ENCODE results near the gene CNTNAP3B.
"Not testable (repeated sequence)": the region's sequence is repeated elsewhere in the genome, so short reads cannot be mapped to it uniquely, and the experiment has no call there.

The CNTNAP3B gene

DNA sequence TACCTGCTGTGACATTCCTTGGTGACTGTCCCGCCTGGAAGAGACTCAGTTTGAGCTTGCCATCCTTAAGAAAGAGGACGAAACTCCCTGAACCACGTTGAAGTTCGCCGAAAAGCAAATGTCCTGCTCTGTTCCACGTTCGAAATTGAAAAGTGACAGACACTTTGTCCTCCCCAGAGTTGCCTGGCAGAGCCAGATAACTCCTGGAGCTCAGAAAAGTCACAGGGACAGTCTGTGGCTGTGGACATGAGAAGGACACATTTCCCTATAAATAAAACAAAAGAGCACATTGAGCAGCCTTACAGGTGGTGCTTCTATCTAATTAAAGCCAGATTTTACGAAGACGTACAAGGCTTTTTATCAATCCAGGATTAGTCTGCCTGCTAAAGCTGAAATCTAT is 137.6 kb downstream of the CNTNAP3B start:
- DNase-seq (ENCODE audit: low read depth); H3K4me3 ChIP-seq (ENCODE audit: low read depth, low read length): not testable (repeated sequence)

DNA sequence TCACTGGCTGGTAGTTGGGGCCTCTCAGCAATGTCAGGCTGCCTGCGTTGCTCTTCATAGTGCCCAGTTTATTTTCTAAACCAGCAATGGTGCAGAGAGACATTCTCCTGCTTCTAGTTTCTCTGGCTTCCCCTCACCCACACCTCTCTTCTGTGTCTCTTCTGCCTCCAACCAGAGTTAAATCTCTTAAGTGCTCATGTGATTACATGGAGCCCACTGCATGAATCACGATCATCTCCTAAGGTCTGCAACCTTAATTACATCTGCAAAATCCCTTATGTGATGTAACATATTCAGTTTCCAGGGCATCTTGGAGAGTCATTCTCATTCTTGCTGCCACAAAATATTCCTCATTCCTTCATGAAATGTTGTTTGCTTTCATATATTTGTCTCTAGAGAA is 149.0 kb downstream of the CNTNAP3B start:
- not testable (repeated sequence) for DNase-seq (ENCODE audit: low read depth); H3K4me3 ChIP-seq (ENCODE audit: low read depth, low read length)

DNA sequence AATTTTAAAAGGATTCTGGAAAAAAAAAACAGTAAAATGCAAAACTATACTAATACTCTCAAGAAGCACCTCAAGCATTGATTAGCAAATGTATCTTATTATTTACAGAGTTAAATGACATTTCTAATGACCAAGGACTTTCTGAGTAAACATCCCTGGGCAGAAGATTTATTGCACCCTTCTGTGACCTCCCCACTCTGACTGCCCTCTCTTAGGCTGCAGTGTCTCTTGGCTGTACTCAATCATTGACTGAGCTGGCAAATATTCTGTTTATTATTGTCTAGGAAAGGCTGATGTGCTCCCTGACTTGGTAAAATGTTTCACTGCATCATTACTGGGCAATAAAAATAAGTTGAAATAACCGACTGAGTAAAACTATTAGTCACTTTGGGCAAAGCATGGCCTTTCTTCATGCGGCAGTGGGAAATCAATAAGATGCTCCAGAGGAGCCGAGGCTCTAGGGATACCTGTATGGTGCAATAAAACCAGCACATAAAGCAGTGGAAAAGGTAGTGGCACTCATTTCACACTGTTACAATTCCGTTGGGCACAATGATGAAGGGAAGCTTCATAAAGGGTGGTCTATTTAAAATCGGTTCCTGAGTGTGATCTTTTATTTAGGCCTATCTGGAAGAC is 151.1 kb downstream of the CNTNAP3B start:
- H3K4me3 ChIP-seq (ENCODE audit: low read depth, low read length); DNase-seq (ENCODE audit: low read depth): not testable (repeated sequence)

DNA sequence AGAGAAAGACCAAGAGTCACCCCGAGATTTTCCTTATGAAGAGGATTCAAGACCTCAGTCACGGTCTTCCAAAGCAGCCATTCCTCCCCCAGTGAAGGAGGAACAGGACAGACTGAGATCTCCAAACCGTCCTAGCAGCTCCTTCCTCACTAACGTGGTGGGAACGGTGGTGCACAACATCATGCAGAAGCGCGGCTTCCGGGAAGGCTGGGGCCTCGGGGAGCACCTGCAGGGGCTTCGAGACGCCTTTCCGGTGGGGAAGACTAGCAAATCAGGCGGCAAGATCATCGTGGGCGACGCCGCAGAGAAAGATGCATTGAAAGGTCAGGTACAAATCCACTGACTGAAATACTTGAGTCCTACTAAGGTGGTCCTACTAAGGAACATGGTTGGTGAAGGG is 154.3 kb downstream of the CNTNAP3B start:
- DNase-seq (ENCODE audit: low read depth); H3K4me3 ChIP-seq (ENCODE audit: low read depth, low read length): not testable (repeated sequence)

DNA sequence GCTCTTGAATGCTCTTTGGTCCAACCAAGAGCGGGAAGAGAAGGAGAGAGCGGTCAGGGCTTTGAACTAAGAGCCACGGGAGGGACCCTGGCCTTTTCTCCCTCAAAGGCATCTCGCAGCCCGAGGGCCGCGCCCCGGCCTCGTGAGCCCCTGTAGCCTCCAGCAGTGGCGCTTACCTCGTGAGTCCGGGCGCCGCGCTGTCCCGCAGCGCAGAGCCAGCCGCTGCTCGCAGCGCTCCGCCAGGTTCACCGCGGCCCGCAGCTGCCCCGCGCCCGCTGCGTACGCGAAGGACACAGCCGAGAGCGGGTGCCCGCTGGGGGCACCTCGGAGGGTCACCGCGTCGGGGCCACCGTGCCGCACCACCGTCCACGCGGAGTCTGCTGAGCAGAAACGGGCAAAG is 176.2 kb downstream of the CNTNAP3B start:
- DNase-seq (ENCODE audit: low read depth), result not testable (repeated sequence)

DNA sequence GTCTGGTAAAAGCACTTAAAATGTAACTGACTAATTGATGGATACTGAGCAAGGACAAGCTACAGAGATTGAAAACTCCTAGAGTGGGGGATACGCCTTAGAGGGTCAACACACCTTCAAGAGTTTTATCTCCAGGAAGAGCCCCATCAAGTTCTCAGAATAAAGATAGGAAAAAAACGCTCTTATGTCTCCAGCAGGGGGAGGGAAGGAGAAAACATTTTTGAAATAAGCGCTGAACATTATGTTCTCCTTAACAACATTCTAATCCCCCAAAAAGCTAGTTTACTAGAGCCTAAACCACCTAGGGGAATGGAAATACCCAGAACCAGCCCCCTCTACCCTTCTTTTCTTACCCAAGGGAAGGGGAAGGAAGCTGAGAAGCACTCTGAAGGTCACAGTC is 187.5 kb downstream of the CNTNAP3B start:
- not testable (repeated sequence) for DNase-seq (ENCODE audit: low read depth)

More for the DNA sequence above, 176.2 kb downstream of the CNTNAP3B start:
- not testable (repeated sequence) for H3K4me3 ChIP-seq (ENCODE audit: low read depth, low read length)

DNA sequence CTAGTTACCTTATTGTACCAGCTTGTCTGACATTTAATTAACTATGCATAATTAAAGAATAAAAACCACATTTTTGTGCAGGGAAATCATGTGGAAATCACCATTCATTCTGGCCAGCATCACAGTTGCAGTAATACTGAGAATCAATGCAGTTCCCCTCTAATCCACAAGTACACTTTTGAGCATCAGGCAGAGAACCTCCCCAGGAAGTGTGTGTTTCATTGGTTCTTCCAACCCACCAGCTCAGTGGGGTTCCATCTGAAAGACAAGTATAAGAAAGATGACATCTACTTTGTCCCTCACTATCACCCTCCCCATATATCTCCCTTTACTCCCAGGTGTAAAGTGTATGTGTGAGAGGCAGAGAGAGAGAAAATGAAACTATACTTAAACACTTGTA is 191.1 kb downstream of the CNTNAP3B start:
- not testable (repeated sequence) for H3K4me3 ChIP-seq (ENCODE audit: low read depth, low read length); DNase-seq (ENCODE audit: low read depth)

More for the DNA sequence above, 187.5 kb downstream of the CNTNAP3B start:
- H3K4me3 ChIP-seq (ENCODE audit: low read depth, low read length), result not testable (repeated sequence)

DNA sequence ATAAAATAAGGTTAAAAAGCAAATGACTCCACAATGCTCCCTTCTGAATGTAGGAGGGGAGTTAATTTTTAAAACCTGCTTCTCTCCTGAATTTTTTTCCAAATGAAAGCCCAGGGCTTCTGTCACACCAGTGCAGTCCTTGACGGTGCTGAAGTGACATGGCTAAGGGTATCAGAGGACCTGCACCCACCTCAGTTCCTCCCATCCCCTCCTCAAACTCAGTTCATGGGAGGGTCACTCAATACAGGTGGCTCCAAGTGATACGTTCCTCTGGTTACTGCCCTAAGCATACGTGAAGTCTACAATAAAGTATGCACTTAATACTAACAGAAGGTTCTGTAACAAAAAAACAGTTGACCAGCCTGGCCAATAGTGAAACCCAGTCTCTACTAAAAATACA is 193.5 kb downstream of the CNTNAP3B start:
- H3K4me3 ChIP-seq (ENCODE audit: low read depth, low read length); DNase-seq (ENCODE audit: low read depth): not testable (repeated sequence)

DNA sequence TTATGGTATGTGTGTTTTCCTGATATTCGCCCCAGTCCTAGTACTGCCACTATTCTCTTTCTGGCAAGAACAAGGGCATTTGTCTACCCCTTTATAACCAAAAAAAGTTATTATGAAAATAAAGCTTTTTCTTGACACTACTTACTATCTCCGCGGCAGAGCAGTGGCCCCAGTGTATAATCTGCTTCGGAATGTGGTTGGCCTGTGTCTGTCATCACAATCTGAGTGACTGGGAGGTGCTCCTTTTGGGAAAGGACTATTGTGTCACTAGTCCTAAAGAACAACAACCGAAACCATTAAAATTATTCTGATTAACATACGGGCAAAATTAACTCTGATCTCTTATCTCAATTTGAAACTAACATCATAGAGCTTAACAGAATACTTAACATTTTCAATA is 200.1 kb downstream of the CNTNAP3B start:
- not testable (repeated sequence) for H3K4me3 ChIP-seq (ENCODE audit: low read depth, low read length)

DNA sequence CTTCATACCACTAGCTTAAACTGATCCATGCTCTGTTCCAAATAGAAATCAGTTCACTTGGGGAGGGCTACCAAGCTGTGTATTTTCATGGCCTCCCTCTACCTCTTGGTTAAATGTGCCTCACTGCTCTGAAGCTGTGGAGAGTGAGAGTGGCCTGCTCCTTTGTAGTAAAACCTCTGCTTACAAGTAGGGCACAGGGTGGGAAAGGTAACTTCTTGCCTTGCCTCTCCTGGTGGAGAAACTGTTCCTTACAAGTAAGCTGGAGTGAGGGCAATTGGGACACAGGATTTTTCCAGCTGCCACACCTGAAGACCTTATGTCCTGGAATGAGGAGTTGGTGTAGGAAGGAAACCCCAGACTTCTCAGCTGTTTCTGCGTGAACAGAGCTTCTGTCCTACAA is 211.9 kb downstream of the CNTNAP3B start:
- DNase-seq (ENCODE audit: low read depth), result not testable (repeated sequence)

More for the DNA sequence above, 200.1 kb downstream of the CNTNAP3B start:
- DNase-seq (ENCODE audit: low read depth), result not testable (repeated sequence)

DNA sequence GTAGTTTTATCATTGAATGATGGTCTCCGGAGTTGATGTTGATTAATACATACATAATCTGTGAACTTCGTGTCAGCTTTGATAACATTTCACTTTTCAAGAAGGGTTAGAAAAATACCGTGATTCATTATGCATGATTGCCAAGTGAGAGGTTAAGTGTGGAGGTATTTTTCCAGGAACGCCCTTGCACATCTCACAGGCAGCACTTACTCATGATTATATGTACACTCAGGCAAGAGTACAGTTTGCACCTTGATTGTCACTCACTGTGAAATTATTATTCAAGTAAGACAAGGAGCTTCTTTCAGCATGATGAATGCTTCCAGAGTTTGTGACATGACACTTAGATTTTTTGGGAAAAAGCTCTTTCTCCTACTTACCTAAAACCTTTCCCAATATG is 223.7 kb downstream of the CNTNAP3B start:
- DNase-seq (ENCODE audit: low read depth); H3K4me3 ChIP-seq (ENCODE audit: low read depth, low read length): not testable (repeated sequence)

More for the DNA sequence above, 211.9 kb downstream of the CNTNAP3B start:
- not testable (repeated sequence) for H3K4me3 ChIP-seq (ENCODE audit: low read depth, low read length)

DNA sequence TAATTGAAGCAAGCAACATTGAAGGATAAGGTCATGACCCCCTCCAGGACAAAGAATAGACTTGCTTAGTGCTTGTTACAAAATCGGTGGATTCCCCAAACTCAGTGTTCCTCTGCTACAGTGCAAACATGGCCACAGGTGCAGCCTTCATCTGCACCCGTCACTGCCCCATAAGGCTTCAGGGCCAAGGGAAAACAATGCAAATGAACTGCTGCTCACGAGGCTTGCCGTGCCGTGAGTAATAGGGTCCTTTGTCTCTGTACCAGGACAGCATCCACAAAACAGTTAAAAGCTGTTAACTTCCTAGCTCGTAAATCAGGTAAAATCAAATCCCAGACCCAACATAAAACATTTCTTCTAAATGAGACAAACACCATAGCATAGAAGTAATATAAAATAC is 226.5 kb downstream of the CNTNAP3B start:
- H3K4me3 ChIP-seq (ENCODE audit: low read depth, low read length); DNase-seq (ENCODE audit: low read depth): not testable (repeated sequence)

DNA sequence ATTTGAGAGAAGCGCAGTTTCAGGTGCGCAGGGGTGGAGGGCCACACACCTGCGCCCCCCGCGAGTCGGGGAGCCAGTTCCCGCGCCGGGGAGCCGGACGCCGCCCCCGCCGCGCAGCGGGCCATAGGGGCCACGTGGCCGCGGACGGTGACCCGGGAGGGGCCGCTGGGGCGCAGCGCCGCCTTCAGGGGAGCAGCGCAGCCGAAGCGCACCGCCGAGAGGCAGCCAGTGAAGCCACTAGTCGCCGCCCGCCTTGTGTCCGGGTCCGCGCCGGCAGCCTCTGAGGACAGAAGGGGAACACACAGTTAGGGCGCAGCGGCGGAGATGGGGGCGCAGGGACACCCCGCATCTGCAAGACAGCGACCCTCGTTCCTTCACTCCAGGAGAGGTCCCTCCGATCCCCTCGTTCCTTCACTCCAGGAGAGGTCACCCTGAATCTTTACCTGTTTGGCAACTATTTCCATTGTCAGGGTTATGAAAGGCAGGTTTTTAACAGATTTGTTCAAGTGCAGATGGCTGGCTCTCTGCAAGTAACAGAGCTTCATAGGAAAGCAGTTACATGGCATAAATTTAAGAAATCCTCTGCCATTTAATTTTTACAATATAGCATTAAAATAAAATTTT is 230.4 kb downstream of the CNTNAP3B start:
- not testable (repeated sequence) for H3K4me3 ChIP-seq (ENCODE audit: low read depth, low read length); DNase-seq (ENCODE audit: low read depth)

DNA sequence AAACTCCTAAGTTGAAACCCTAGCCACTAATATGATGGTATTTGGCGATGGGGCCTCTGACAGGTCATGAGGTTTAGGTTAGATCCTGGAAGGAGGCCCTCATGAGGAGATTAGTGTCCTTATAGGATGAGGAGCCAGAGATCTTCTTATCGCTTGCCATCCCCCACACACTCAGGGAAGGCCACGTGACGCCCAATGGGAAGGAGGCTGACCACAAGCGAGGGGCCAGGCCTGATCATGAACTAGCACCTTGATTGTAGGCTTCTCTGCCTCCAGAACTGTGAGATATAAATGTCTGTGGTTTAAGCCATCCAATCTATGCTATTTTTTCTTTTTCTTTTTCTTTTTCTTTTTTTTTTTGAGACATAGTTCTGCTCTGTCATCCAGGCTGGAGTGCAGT is 254.7 kb downstream of the CNTNAP3B start:
- DNase-seq (ENCODE audit: low read depth); H3K4me3 ChIP-seq (ENCODE audit: low read depth, low read length): not testable (repeated sequence)

DNA sequence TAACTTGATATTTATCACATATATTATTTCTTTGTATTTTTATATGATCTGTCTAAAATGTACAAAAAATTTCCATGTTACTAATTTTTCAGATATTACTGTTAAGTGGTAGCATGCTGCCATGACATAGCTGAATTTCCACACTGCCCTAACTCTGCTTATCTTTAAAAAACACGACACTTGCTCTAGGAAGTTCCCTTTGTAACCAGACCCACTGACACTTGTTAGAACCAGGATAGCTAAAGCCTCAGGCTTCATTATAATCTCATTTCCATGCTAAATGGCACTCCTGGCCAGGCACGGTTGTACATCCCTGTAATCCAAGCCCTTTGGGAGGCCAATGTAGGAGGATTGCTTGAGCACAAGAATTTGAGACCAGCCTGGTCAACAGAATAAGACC is 273.8 kb downstream of the CNTNAP3B start:
- DNase-seq (ENCODE audit: low read depth); H3K4me3 ChIP-seq (ENCODE audit: low read depth, low read length): not testable (repeated sequence)

DNA sequence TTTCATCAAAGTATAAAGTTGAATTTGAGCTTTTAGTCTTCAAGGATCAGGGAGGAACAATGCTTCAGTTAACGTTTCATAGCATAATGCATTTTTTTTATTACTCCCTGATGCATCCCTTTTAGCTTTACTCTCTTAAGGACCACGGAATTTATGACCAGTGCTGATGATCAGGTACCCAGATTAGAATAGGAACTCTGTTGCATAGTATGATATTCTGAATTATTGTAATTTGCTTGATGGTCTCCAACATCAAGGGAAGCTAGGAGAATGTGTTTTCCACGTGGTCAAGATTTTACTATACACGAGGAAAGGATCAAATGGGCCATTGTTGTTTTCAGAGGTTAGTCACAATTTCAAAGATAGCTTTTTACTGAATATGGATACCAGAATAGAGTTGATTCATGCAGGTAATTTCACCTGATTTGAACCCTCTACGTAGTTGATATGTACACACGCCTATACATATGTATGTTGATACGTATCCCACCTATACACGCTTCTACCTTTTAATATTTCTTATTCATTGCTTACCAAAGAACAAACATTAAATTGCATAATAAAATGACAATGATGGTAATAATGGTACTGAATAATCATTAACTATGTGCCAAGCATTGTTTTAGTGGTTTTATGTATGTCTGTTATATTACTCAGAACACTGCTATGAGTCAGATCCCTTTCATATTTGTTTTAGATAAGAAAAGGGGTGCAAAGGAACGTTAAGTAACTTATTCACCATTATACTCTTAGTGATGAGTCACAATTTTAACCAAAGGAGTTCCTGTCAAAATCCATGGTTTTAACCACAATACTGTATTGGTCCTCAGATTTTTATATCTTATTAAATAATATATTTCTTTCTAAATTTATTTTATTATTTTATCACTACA is 277.1 kb downstream of the CNTNAP3B start:
- not testable (repeated sequence) for H3K4me3 ChIP-seq (ENCODE audit: low read depth, low read length); DNase-seq (ENCODE audit: low read depth)

DNA sequence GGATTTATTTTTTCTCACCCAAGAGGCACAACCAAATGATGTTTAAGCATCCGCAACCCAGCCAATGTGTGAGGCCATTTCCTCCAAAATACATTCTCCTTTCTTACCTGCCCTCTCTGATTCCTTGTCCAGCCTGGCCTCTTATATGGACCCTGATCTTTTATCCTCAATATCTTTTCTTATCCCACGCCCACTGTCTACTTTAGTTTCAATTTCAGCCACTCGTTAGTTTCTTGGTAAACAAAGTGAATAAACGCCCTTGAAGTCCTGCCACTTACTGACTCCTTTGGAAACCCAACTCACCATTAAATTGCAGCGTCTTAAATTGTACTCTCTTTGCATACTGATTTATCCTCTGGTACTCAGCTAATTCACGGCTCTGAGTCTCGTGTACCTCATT is 281.4 kb downstream of the CNTNAP3B start:
- not testable (repeated sequence) for DNase-seq (ENCODE audit: low read depth); H3K4me3 ChIP-seq (ENCODE audit: low read depth, low read length)

Measured in NB4 (cell line).